HCT116 (cell line): ENCODE data around the gene ACADSB. TPM values are rescaled to one million over a fixed set of nuclear protein-coding genes. Genes with fewer than 3 reads are reported as not detected.

ENCODE experiments used
- ATAC-seq: fragments of 200-7000 bp; cut with Tn5 transposase; 2 replicates; pipeline ENCODE4 v1.9.1; 2020; ENCODE audit warnings: mild to moderate bottlenecking, moderate library complexity
- BruUV-seq: library from RNA; stranded (reverse); fragments of 400-500 nt; replicated peaks from 2 replicates; lab custom pipeline; 2021; lab: Mats Ljungman, UMichigan
- CTCF ChIA-PET: fragments of 300-600 bp; sonication (Branson Sonifier 250); formaldehyde crosslinking; loops from one replicate; lab custom pipeline; 2021; ENCODE audit warnings: antibody characterized with exemption; lab: Charles Lee
- POLR2A ChIA-PET: fragments of 300-600, 350-600 bp; sonication (Branson Sonifier 250); formaldehyde crosslinking; loops from one replicate; lab custom pipeline; 2021; ENCODE audit warnings: antibody characterized with exemption; lab: Charles Lee
- RAD21 ChIA-PET, 2 experiments: fragments of 300-600 bp; sonication (Branson Sonifier 250); formaldehyde crosslinking; loops; one replicate each; lab custom pipeline; 2023; ENCODE audit warnings: low total read pairs in 2 of 2; ENCODE audit not compliant: uncharacterized antibody in 2 of 2, unreplicated experiment in 2 of 2, low non-redundant PET in 1 of 2; lab: Charles Lee
- DNase-seq: peaks from one replicate; pipeline ENCODE4 v3.0.0-alpha.2; 2010; ENCODE audit warnings: low read depth, low spot score
- H2AFZ ChIP-seq: fragments of 200-600 bp; shearing (Covaris generic), sonication (generic); 2 replicates; pipeline ENCODE4 v1.6.1; 2017; ENCODE audit warnings: low read depth, mixed run types, mixed read lengths, antibody characterized with exemption, low read length; ENCODE audit not compliant: poor library complexity, severe bottlenecking
- H3K27ac ChIP-seq: 2 replicates; pipeline ENCODE4 v1.5.1; 2012; ENCODE audit warnings: low read depth, low read length
- H3K27me3 ChIP-seq: fragments of 200-600 bp; sonication (generic); 2 replicates; pipeline ENCODE4 v1.6.1; 2016; ENCODE audit warnings: mixed run types, low read length, mixed read lengths; ENCODE audit not compliant: insufficient read depth
- H3K36me3 ChIP-seq, 2 experiments: fragments of 200-500 bp in 1 of 2; fragments of 200-600 bp in 1 of 2; sonication (Bioruptor generic) in 1 of 2; sonication (generic) in 1 of 2; 2 replicates each; pipeline versions ENCODE4 v1.5.1 to v1.6.1; 2014 to 2016; ENCODE audit warnings: low read length in 2 of 2, inconsistent platforms in 1 of 2, mixed read lengths in 1 of 2, mixed run types in 1 of 2; ENCODE audit not compliant: insufficient read depth in 2 of 2, control insufficient read depth in 1 of 2
- H3K4me1 ChIP-seq, 2 experiments: fragments of 200-600 bp in 1 of 2; sonication (generic) in 1 of 2; 2 replicates each; pipeline versions ENCODE4 v1.5.1 to v1.6.1; 2012 to 2017; ENCODE audit warnings: low read length in 2 of 2, inconsistent platforms in 1 of 2, mild to moderate bottlenecking in 1 of 2, mixed read lengths in 1 of 2, mixed run types in 1 of 2, moderate library complexity in 1 of 2; ENCODE audit not compliant: insufficient read depth in 2 of 2, control insufficient read depth in 1 of 2
- H3K4me2 ChIP-seq: fragments of 200-600 bp; sonication (generic); 2 replicates; pipeline ENCODE4 v1.6.1; 2017; ENCODE audit warnings: mixed run types, low read length, mixed read lengths
- H3K4me3 ChIP-seq, 2 experiments: fragments of 200-600 bp in 1 of 2; sonication (generic) in 1 of 2; replicated peaks in 1 of 2; 2 replicates each; pipeline ENCODE4 v1.5.1; 2011 to 2016; ENCODE audit warnings: low read length in 2 of 2, control low read depth in 1 of 2, low read depth in 1 of 2, mild to moderate bottlenecking in 1 of 2, mixed read lengths in 1 of 2, mixed run types in 1 of 2
- H3K79me2 ChIP-seq: fragments of 200-600 bp; sonication (generic); 2 replicates; pipeline ENCODE4 v1.6.1; 2017; ENCODE audit warnings: mild to moderate bottlenecking, mixed run types, low read length, moderate library complexity, mixed read lengths; ENCODE audit not compliant: insufficient read depth
- H3K9ac ChIP-seq: fragments of 200-600 bp; sonication (generic); 2 replicates; pipeline ENCODE4 v1.6.1; 2016; ENCODE audit warnings: low read length, mixed read lengths
- H3K9me2 ChIP-seq: fragments of 200-600 bp; sonication (generic), shearing (Covaris generic); 2 replicates; pipeline ENCODE4 v1.6.1; 2017; ENCODE audit warnings: mixed run types, mild to moderate bottlenecking, moderate library complexity; ENCODE audit not compliant: insufficient read depth
- H3K9me3 ChIP-seq, 2 experiments: fragments of 200-500 bp in 1 of 2; fragments of 200-600 bp in 1 of 2; sonication (Bioruptor generic) in 1 of 2; sonication (generic) in 1 of 2; 2 replicates each; pipeline ENCODE4 v1.6.1; 2014 to 2017; ENCODE audit warnings: low read length in 2 of 2, mixed read lengths in 2 of 2, inconsistent platforms in 1 of 2, low read depth in 1 of 2, mild to moderate bottlenecking in 1 of 2, mixed run types in 1 of 2, moderate library complexity in 1 of 2; ENCODE audit not compliant: control insufficient read depth in 1 of 2, insufficient read depth in 1 of 2
- H4K20me1 ChIP-seq: fragments of 200-600 bp; sonication (generic), shearing (Covaris generic); 2 replicates; pipeline ENCODE4 v1.6.1; 2017; ENCODE audit warnings: mixed run types, mild to moderate bottlenecking, moderate library complexity; ENCODE audit not compliant: insufficient read depth
- CBX3 ChIP-seq: IDR thresholded peaks from 2 replicates; pipeline ENCODE4 v1.6.1; 2012; ENCODE audit warnings: low read depth
- CEBPB ChIP-seq: IDR thresholded peaks from 2 replicates; pipeline ENCODE4 v1.6.1; 2012; ENCODE audit warnings: low read depth
- EZH2phosphoT487 ChIP-seq: fragments of 200-600 bp; IDR thresholded peaks from 2 replicates; pipeline ENCODE4 v1.6.1; 2018; ENCODE audit warnings: antibody characterized with exemption, borderline replicate concordance
- POLR2A ChIP-seq: IDR thresholded peaks from 2 replicates; pipeline ENCODE4 v1.7.0; 2011; ENCODE audit warnings: borderline replicate concordance; ENCODE audit not compliant: insufficient read depth, insufficient read length; ENCODE audit errors: extremely low read depth
- RAD21 ChIP-seq: IDR thresholded peaks from 2 replicates; pipeline ENCODE4 v1.6.1; 2012; ENCODE audit warnings: low read depth, mild to moderate bottlenecking
- ZFX ChIP-seq: fragments of 450-650 bp; IDR thresholded peaks from 2 replicates; pipeline ENCODE4 v1.6.1; 2017
- ZNF274 ChIP-seq: fragments of 200-500 bp; sonication (Bioruptor generic); IDR thresholded peaks from 2 replicates; pipeline ENCODE4 v1.6.1; 2014; ENCODE audit warnings: mild to moderate bottlenecking, low read depth, low read length, inconsistent platforms
- intact Hi-C: fragments of 100-400 bp; cut with micrococcal nuclease; formaldehyde crosslinking; loops from 2 replicates; pipeline ENCODE4 v1.10.0; 2022
- total RNA-seq: library from RNA; stranded (reverse); gene quantifications from one replicate; pipeline ENCODE4 v1.2.1, GENCODE V29; 2021; ENCODE audit not compliant: unreplicated experiment
- TF ChIP-seq, protein P1 (sequence below): IDR thresholded peaks from 2 replicates; pipeline ENCODE4 v1.6.1; 2012
- TF ChIP-seq, protein P2 (sequence below): IDR thresholded peaks from 2 replicates; pipeline ENCODE4 v1.6.1; 2011; ENCODE audit warnings: mild to moderate bottlenecking, low read length, moderate library complexity; ENCODE audit not compliant: insufficient replicate concordance; ENCODE audit errors: extremely low read depth
- TF ChIP-seq, protein P3 (sequence below), 3 experiments: fragments of 200-600 bp in 1 of 3; sonication (generic) in 1 of 3; IDR thresholded peaks in 2 of 3; conservative IDR thresholded peaks in 1 of 3; 2 replicates each; pipeline ENCODE4 v1.5.1; 2012 to 2017; ENCODE audit warnings: low read depth in 2 of 3, low read length in 2 of 3, antibody characterized with exemption in 1 of 3, borderline replicate concordance in 1 of 3, control low read depth in 1 of 3, mild to moderate bottlenecking in 1 of 3, mixed read lengths in 1 of 3, mixed run types in 1 of 3, moderate library complexity in 1 of 3; ENCODE audit not compliant: insufficient read depth in 1 of 3

ACADSB gene
- total RNA-seq, 1 experiment from 2014 or later: 33.3 TPM

DNA sequence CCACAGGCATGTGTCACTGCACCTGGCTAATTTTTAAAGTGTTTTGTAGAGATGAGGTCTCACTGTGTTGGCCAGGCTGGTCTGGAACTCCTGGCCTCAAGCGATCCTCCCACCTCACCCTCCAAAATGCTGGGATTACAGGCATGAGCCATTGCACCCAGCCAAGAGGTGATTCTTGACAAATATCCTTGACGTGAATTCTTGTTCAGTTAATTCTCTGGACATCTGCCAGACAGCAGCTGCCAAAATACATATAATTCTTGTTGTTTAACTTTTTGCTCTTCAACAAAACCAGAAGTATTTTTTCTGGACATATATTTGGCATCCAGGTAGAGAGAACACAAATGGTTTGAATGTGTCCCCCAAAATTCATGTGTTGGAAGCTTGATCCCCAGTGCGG is 3.2 kb downstream of the ACADSB start:
- TF ChIP-seq, protein P1, sequence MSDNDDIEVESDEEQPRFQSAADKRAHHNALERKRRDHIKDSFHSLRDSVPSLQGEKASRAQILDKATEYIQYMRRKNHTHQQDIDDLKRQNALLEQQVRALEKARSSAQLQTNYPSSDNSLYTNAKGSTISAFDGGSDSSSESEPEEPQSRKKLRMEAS: no peak
- TF ChIP-seq CEBPB (no peak), ZNF274 (no peak), ZFX (no peak), POLR2A (no peak), CBX3 (no peak), EZH2phosphoT487 (no peak), RAD21 (no peak)
- TF ChIP-seq, protein P2, sequence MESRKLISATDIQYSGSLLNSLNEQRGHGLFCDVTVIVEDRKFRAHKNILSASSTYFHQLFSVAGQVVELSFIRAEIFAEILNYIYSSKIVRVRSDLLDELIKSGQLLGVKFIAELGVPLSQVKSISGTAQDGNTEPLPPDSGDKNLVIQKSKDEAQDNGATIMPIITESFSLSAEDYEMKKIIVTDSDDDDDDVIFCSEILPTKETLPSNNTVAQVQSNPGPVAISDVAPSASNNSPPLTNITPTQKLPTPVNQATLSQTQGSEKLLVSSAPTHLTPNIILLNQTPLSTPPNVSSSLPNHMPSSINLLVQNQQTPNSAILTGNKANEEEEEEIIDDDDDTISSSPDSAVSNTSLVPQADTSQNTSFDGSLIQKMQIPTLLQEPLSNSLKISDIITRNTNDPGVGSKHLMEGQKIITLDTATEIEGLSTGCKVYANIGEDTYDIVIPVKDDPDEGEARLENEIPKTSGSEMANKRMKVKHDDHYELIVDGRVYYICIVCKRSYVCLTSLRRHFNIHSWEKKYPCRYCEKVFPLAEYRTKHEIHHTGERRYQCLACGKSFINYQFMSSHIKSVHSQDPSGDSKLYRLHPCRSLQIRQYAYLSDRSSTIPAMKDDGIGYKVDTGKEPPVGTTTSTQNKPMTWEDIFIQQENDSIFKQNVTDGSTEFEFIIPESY: no peak
- TF ChIP-seq, protein P3, sequence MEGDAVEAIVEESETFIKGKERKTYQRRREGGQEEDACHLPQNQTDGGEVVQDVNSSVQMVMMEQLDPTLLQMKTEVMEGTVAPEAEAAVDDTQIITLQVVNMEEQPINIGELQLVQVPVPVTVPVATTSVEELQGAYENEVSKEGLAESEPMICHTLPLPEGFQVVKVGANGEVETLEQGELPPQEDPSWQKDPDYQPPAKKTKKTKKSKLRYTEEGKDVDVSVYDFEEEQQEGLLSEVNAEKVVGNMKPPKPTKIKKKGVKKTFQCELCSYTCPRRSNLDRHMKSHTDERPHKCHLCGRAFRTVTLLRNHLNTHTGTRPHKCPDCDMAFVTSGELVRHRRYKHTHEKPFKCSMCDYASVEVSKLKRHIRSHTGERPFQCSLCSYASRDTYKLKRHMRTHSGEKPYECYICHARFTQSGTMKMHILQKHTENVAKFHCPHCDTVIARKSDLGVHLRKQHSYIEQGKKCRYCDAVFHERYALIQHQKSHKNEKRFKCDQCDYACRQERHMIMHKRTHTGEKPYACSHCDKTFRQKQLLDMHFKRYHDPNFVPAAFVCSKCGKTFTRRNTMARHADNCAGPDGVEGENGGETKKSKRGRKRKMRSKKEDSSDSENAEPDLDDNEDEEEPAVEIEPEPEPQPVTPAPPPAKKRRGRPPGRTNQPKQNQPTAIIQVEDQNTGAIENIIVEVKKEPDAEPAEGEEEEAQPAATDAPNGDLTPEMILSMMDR (IDR thresholded peaks at IDR 0.05 in 2 of 3, conservative IDR thresholded peaks at IDR 0.05 in 1 of 3; ENCODE audit: borderline replicate concordance in 1 of 3, insufficient read depth in 1 of 3, low read depth in 2 of 3, low read length in 2 of 3): no peak
- Histone ChIP-seq H3K27ac (no peak overlapping the region), H2AFZ (no peak overlapping the region), H3K4me3 (no peak overlapping the region), H4K20me1 (no peaks in the 10 kb centered on the region), H3K4me2 (no peak overlapping the region), H3K36me3 (no peaks in the 10 kb centered on the region), H3K79me2 (peaks cover 15% of the 10 kb centered on the region), H3K27me3 (no peaks in the 10 kb centered on the region), H3K4me1 (peaks cover 11 to 12% of the 10 kb centered on the region in 2 experiments; a peak in 3 of 4 replicates), H3K9ac (no peak overlapping the region), H3K9me2 (no peaks in the 10 kb centered on the region), H3K9me3 (no peaks in the 10 kb centered on the region)
- CTCF ChIA-PET: interaction anchor here (1.5 kb wide), 1 partner anchor 561 kb away, joined by 3 read pairs; no protein-coding TSS in a partner anchor
- POLR2A ChIA-PET: interaction anchor here (0.9 to 1.9 kb wide), 2 partner anchors 10 to 142 kb away, joined by 3 to 9 read pairs; partner anchors contain the start of gene BUB3
- RAD21 ChIA-PET: no interaction called here
- BruUV-seq: no TSS peak
- no peak for DNase-seq
- intact Hi-C loops: no loop called here
- no peak for ATAC-seq
